ENCODE measurements around the gene POLD3.
"Not testable (repeated sequence)": the region's sequence is repeated elsewhere in the genome, so short reads cannot be mapped to it uniquely, and the experiment has no call there.

POLD3 gene

GRCh38 chr11:74637700-74638099, 45.3 kb downstream of the POLD3 start:
- DNase-seq (ENCODE audit: low spot score): no peak

- no peak for DNase-seq (ENCODE audit: low spot score)
Observed at GRCh38 chr11:74638869-74639268, 46.5 kb downstream of the POLD3 start.

- no peak for DNase-seq (ENCODE audit: low spot score)
Observed at GRCh38 chr11:74639533-74639932, 47.2 kb downstream of the POLD3 start.

- no peak for DNase-seq (ENCODE audit: low spot score)
Observed at GRCh38 chr11:74641289-74641688, 48.9 kb downstream of the POLD3 start.

GRCh38 chr11:74641905-74642304, 49.5 kb downstream of the POLD3 start:
- DNase-seq (ENCODE audit: low spot score): no peak

GRCh38 chr11:74642912-74643311, 50.5 kb downstream of the POLD3 start:
- DNase-seq (ENCODE audit: low spot score): no peak

GRCh38 chr11:74644081-74644480, 51.7 kb downstream of the POLD3 start:
- no peak for DNase-seq (ENCODE audit: low spot score)

GRCh38 chr11:74646215-74646614, 53.8 kb downstream of the POLD3 start:
- DNase-seq (ENCODE audit: low spot score): no peak

GRCh38 chr11:74646954-74647353, 54.6 kb downstream of the POLD3 start:
- no peak for DNase-seq (ENCODE audit: low spot score)

- no peak for DNase-seq (ENCODE audit: low spot score)
Observed at GRCh38 chr11:74647404-74647803, 55.0 kb downstream of the POLD3 start.

- no peak for DNase-seq (ENCODE audit: low spot score)
Observed at GRCh38 chr11:74647831-74648230, 55.4 kb downstream of the POLD3 start.

GRCh38 chr11:74648894-74649293, 56.5 kb downstream of the POLD3 start:
- no peak for DNase-seq (ENCODE audit: low spot score)

- DNase-seq (ENCODE audit: low spot score): no peak
Observed at GRCh38 chr11:74650498-74650897, 58.1 kb downstream of the POLD3 start.

- DNase-seq (ENCODE audit: low spot score): no peak
Observed at GRCh38 chr11:74654976-74655375, 62.6 kb downstream of the POLD3 start.

GRCh38 chr11:74659124-74659523, 66.7 kb downstream of the POLD3 start:
- not testable (repeated sequence) for DNase-seq (ENCODE audit: low spot score)

GRCh38 chr11:74662487-74663103, 70.2 kb downstream of the POLD3 start:
- no peak for DNase-seq (ENCODE audit: low spot score)

GRCh38 chr11:74663315-74663714, 70.9 kb downstream of the POLD3 start:
- DNase-seq (ENCODE audit: low spot score): no peak

GRCh38 chr11:74669211-74670160, 77.1 kb downstream of the POLD3 start:
- DNase-seq (ENCODE audit: low spot score): no peak

GRCh38 chr11:74670171-74670570, 77.8 kb downstream of the POLD3 start:
- no peak for DNase-seq (ENCODE audit: low spot score)

GRCh38 chr11:74671520-74672196, 79.3 kb downstream of the POLD3 start:
- no peak for DNase-seq (ENCODE audit: low spot score)

- no peak for DNase-seq (ENCODE audit: low spot score)
Observed at GRCh38 chr11:74672332-74672955, 80.1 kb downstream of the POLD3 start.

- peak; percentile 53 for DNase-seq (ENCODE audit: low spot score)
Observed at GRCh38 chr11:74672956-74673692, 80.7 kb downstream of the POLD3 start.
